CD4-positive, CD25-positive, alpha-beta regulatory T cell (primary cell): ENCODE results near the gene SCRN2. TPM values are rescaled to one million over a fixed set of nuclear protein-coding genes. Genes with fewer than 3 reads are reported as not detected.

Experiments
- ATAC-seq, 2 donors: fragments of 150-1000 bp; cut with Tn5 transposase; one replicate each; pipeline ENCODE4 v1.10.0; 2021; ENCODE audit warnings: low read depth in 2 of 2, moderate number of reproducible peaks in 2 of 2, moderate library complexity in 1 of 2
- DNase-seq, 3 donors: peaks; one replicate each; pipeline versions ENCODE4 v3.0.0 to v3.0.0-alpha.2; 2012 to 2022; ENCODE audit warnings: mixed read lengths in 1 of 3
- H3K27ac ChIP-seq: one replicate; pipeline ENCODE4 v1.7.0; 2013; ENCODE audit warnings: mild to moderate bottlenecking, low read length; ENCODE audit not compliant: insufficient read depth, poor library complexity, severe bottlenecking
- H3K27me3 ChIP-seq: one replicate; pipeline ENCODE4 v1.7.0; 2013; ENCODE audit warnings: low read length; ENCODE audit not compliant: control insufficient read depth, insufficient read depth
- H3K36me3 ChIP-seq: one replicate; pipeline ENCODE4 v1.7.0; 2013; ENCODE audit warnings: mild to moderate bottlenecking, low read length, moderate library complexity; ENCODE audit not compliant: control insufficient read depth, insufficient read depth
- H3K4me1 ChIP-seq: 2 replicates; pipeline ENCODE4 v1.7.0; 2013; ENCODE audit warnings: mild to moderate bottlenecking, low read length; ENCODE audit not compliant: insufficient read depth, control insufficient read depth, poor library complexity, severe bottlenecking
- H3K4me3 ChIP-seq: one replicate; pipeline ENCODE4 v1.7.0; 2013; ENCODE audit warnings: low read depth, mild to moderate bottlenecking, low read length, moderate library complexity
- H3K9me3 ChIP-seq, 2 experiments: 1 replicate in 1 of 2; 2 replicates in 1 of 2; pipeline ENCODE4 v1.7.0; 2013; ENCODE audit warnings: low read length in 2 of 2, mild to moderate bottlenecking in 1 of 2, moderate library complexity in 1 of 2; ENCODE audit not compliant: control insufficient read depth in 2 of 2
- H3K27ac Mint-ChIP-seq, 3 donors: one replicate each; pipeline ENCODE4 v1.8.0; 2020 to 2022; ENCODE audit warnings: mild to moderate bottlenecking in 3 of 3, mixed read lengths in 3 of 3, moderate library complexity in 2 of 3
- H3K27me3 Mint-ChIP-seq: one replicate; pipeline ENCODE4 v1.8.0; 2022; ENCODE audit warnings: mild to moderate bottlenecking, mixed read lengths
- H3K36me3 Mint-ChIP-seq: one replicate; pipeline ENCODE4 v1.8.0; 2020; ENCODE audit warnings: mixed read lengths
- H3K4me1 Mint-ChIP-seq, 4 donors: one replicate each; pipeline ENCODE4 v1.8.0; 2020 to 2022; ENCODE audit warnings: mixed read lengths in 4 of 4, mild to moderate bottlenecking in 1 of 4
- H3K4me3 Mint-ChIP-seq, 4 donors: one replicate each; pipeline ENCODE4 v1.8.0; 2020 to 2022; ENCODE audit warnings: mild to moderate bottlenecking in 4 of 4, mixed read lengths in 4 of 4, moderate library complexity in 3 of 4
- H3K9me3 Mint-ChIP-seq, 7 donors: one replicate each; pipeline ENCODE4 v1.8.0; 2020 to 2022; ENCODE audit warnings: mixed read lengths in 7 of 7, mild to moderate bottlenecking in 3 of 7, moderate library complexity in 2 of 7
- polyA plus RNA-seq, 4 donors: library from polyadenylated mRNA; unstranded; fragments of 300-500 nt; fragmentation: Illumina TruSeq; gene quantifications; one replicate each; pipeline ENCODE4 v1.2.3, GENCODE V29; 2021
- total RNA-seq: library from RNA; stranded (reverse); gene quantifications from one replicate; pipeline ENCODE4 v1.2.3, GENCODE V29; 2022

The SCRN2 gene
- total and polyA plus RNA-seq, 5 donors from 2014 or later, result 15.9 to 30.9 (median 22.0) TPM

DNA sequence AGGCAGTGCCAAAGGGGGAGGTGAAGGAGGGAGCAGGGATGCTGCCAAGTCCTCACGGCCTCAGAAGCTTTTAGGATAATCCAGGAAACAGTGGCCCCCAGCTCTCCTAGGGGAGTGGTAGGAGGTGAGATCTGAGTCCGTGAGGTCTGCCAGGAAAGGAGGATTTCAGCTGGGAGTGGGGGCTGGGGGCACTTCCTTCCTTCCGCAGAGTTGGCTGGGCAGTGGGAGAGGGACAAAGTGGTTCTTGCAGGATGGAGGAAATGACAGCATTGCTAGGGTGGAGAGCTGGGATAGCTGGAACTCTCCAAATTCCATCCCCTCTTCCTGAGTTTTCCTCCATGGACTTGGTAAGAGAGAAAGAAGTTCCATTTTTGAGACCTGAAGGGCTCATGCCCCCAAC is 14.7 kb upstream of the SCRN2 start:
- H3K27ac ChIP-seq, result no peak overlapping the region
- peaks cover 0 to 11% (median 6%) of the 10 kb centered on the region in 4 donors for H3K4me1 Mint-ChIP-seq
- H3K27me3 ChIP-seq, result peaks cover 24% of the 10 kb centered on the region
- no peaks in the 10 kb centered on the region for H3K9me3 ChIP-seq
- H3K4me1 ChIP-seq, result peaks cover 14% of the 10 kb centered on the region
- no peak for DNase-seq
- peaks cover 0 to 4% (median 0%) of the 10 kb centered on the region in 7 donors for H3K9me3 Mint-ChIP-seq
- H3K36me3 Mint-ChIP-seq, result no peaks in the 10 kb centered on the region
- no peak for ATAC-seq
- H3K4me3 Mint-ChIP-seq, result no peak overlapping the region
- H3K27me3 Mint-ChIP-seq, result peaks cover 61% of the 10 kb centered on the region
- H3K4me3 ChIP-seq, result no peak overlapping the region
- H3K27ac Mint-ChIP-seq, result no peak overlapping the region
- no peaks in the 10 kb centered on the region for H3K36me3 ChIP-seq

DNA sequence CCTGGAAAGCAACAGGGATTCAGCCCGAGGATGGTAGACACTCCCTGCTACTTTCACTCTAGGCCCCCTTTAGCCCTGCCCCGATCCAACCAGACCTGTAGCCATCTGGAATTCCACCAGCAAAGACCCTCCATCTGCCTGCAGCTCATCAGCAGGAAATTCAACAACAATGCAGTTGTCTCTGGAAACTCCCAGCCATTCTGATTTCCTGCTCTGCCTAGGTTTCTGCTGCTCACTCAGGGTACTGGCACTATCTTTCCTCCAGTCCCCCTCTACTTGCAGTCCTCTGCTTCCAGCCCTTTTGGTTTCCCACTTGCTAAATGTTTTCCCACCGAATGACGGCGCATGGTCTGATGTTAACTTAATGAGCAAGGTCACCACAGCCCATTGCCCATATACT is 12.5 kb upstream of the SCRN2 start:
- Mint-ChIP-seq H3K27ac (peak overlapping the region in 1 of 3 donors; percentile 67), H3K9me3 (peaks cover 0 to 2% (median 0%) of the 10 kb centered on the region in 7 donors), H3K4me1 (peaks cover 0 to 20% (median 8%) of the 10 kb centered on the region in 4 donors), H3K27me3 (peaks cover 83% of the 10 kb centered on the region), H3K4me3 (peak overlapping the region in 1 of 4 donors; percentile 29), H3K36me3 (no peaks in the 10 kb centered on the region)
- Histone ChIP-seq H3K27ac (no peak overlapping the region), H3K9me3 (no peaks in the 10 kb centered on the region), H3K36me3 (no peaks in the 10 kb centered on the region), H3K4me1 (peaks cover 21% of the 10 kb centered on the region), H3K27me3 (peaks cover 43% of the 10 kb centered on the region), H3K4me3 (no peak overlapping the region)
- DNase-seq, result no peak
- no peak for ATAC-seq

DNA sequence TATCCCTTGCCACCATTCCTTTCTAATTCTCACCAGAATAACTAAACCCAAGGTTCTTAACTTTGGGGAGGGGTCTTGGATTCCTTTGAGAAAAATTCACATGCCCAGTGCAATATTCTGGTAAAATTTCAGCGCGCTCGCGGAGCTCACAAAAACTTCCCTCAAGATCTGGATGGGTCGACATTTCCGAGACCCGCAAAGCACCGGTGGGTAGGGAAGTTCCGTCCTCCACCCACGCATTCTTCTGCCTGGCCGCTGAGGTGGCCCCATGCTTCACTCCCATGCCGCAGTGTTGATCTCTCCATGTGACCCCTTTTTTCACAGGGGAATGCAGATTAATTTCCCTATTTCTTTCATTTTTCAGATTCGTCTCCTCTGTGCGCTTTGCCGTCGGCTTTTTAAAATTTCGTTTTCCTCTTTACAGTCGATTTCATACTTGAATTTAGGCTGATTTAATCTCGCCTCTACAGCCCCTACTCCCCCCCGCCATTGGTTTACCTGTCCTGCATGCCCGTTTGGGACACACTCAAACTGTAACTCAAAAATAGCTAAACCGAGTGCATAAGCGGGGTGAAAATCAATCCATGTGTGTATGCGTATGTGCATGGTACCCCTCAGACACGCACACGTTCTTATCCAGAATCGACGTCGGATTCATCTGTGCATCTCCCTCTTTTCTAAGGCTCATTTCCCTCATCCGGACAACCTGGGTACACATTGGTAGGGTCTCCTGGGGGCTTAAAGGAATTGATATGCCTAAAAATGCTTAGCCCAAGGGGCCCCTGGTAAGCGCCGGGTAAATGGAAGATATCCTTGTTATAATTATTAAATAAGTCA is 11.3 kb upstream of the SCRN2 start:
- Histone ChIP-seq H3K4me1 (peaks cover 26% of the 10 kb centered on the region), H3K36me3 (no peaks in the 10 kb centered on the region), H3K27me3 (peaks cover 46% of the 10 kb centered on the region), H3K27ac (no peak overlapping the region), H3K9me3 (no peaks in the 10 kb centered on the region), H3K4me3 (no peak overlapping the region)
- Mint-ChIP-seq H3K9me3 (peaks cover 0 to 2% (median 0%) of the 10 kb centered on the region in 7 donors), H3K4me1 (peaks cover 0 to 22% (median 8%) of the 10 kb centered on the region in 4 donors), H3K4me3 (peak overlapping the region; percentile 14 to 60 (median 47)), H3K27me3 (peaks cover 87% of the 10 kb centered on the region), H3K27ac (no peak overlapping the region), H3K36me3 (no peaks in the 10 kb centered on the region)
- DNase-seq (no peak), ATAC-seq (no peak)

DNA sequence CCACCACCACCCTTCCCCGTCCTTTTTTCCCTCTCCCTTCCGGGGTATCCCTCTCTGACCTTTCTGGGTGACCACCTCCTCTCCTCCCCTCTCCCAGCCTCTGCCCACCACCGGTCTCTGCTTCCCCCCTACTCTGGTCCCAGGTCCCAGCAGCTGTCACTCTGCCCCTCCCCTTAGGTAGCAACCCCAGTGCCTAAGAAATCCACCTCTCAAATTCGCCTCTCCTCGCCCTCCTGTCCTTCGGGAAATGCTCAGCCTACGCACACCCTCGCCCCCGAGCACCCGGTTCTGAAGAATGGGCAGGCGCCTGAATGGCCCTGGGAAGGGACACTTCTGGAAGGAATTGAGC is 10.7 kb upstream of the SCRN2 start:
- Histone ChIP-seq H3K9me3 (no peaks in the 10 kb centered on the region), H3K36me3 (no peaks in the 10 kb centered on the region), H3K4me3 (no peak overlapping the region), H3K27me3 (peaks cover 50% of the 10 kb centered on the region), H3K4me1 (peaks cover 32% of the 10 kb centered on the region), H3K27ac (no peak overlapping the region)
- H3K27ac Mint-ChIP-seq, result no peak overlapping the region
- peaks cover 0 to 2% (median 0%) of the 10 kb centered on the region in 7 donors for H3K9me3 Mint-ChIP-seq
- no peak for DNase-seq
- H3K4me1 Mint-ChIP-seq, result peaks cover 0 to 26% (median 10%) of the 10 kb centered on the region in 4 donors
- no peak for ATAC-seq
- H3K4me3 Mint-ChIP-seq, result peak overlapping the region in 2 of 4 donors; percentile 52 to 60
- H3K36me3 Mint-ChIP-seq, result no peaks in the 10 kb centered on the region
- H3K27me3 Mint-ChIP-seq, result peaks cover 88% of the 10 kb centered on the region

DNA sequence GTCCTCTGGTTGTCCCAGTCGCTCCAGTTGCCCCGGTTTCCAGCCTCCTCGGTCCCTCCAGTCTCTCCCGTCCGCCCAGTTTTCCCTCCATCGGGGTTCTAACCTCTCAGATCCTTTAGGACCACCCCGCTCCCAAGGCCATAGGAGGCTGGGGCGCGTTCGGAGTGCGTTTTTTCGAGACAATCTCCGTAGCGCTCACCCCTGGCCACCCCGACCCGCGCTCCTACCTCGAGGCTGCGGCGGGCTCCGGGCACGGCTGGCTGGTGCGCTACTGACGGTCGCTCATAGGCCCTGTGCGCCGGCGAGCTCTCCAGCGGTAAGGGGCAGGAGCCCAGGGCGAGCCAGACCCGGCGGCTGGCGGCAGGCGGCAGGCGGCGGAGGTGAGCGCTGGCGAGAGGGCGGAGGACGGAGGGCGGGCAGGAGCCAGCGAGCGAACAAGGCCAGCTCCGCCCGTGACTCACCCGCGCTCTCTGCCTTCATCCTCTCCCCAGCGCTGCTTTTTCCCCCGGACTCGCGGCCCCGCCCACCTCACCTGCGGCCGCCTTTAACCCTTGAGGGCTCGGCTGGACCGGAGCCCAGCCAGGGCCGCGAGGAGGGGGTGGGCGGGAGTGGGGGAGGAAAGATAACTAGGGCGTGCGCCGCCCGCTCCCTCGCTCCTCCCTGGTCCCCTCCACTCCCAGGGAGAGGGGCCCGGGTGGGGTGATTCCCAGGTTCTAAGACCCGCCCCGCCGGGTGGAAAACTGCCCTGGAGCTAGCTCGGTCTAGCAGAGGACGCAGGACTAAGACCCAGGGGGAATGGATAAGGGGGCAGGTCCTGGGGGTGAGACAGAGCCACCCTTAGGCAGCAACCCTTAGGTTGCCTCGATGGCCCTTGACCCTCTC is 9.9 kb upstream of the SCRN2 start, which contains the start of gene SP6:
TSS of gene SP6 (minus strand) at position 472 of the 882 bp plus-strand sequence. CDS start 2,734 bp downstream, outside the sequence.
- DNase-seq (peak; percentile 36 to 64 (median 37)), ATAC-seq (peak; percentile 71 to 76)
- Mint-ChIP-seq H3K4me3 (peak within 1 kb of the TSS; percentile 27 to 72 (median 58)), H3K9me3 (peaks cover 0 to 2% (median 0%) of the 10 kb centered on the region in 7 donors), H3K27ac (peak within 1 kb of the TSS in 1 of 3 donors; percentile 14), H3K27me3 (peaks cover 88% of the 10 kb centered on the region), H3K4me1 (peaks cover 0 to 26% (median 10%) of the 10 kb centered on the region in 4 donors), H3K36me3 (no peaks in the 10 kb centered on the region)
- Histone ChIP-seq H3K9me3 (no peaks in the 10 kb centered on the region), H3K27ac (no peak within 1 kb of the TSS), H3K4me3 (no peak within 1 kb of the TSS), H3K27me3 (peaks cover 53% of the 10 kb centered on the region), H3K4me1 (peaks cover 32% of the 10 kb centered on the region), H3K36me3 (no peaks in the 10 kb centered on the region)

DNA sequence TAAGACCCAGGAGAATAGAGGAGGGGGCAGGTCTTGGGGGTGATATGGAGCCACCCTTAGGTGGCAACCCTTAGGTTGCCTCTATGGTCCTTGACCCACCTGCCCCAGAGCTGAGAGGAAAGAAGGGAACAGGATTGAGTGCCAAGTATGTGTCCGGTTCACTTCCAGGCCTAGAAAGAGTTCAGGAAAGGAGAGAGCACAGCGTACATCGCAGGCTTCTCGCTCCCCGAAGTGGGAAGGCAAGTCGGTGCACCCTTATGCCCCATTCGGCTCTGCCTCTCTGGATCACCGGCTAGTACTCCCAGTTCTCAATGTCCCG is 9.3 kb upstream of the SCRN2 start:
- peaks cover 32% of the 10 kb centered on the region for H3K4me1 ChIP-seq
- Mint-ChIP-seq H3K4me1 (peaks cover 0 to 26% (median 10%) of the 10 kb centered on the region in 4 donors), H3K4me3 (peak overlapping the region in 3 of 4 donors; percentile 27 to 72 (median 64)), H3K27me3 (peaks cover 88% of the 10 kb centered on the region), H3K36me3 (no peaks in the 10 kb centered on the region), H3K27ac (no peak overlapping the region), H3K9me3 (peaks cover 0 to 2% (median 0%) of the 10 kb centered on the region in 7 donors)
- DNase-seq (no peak), ATAC-seq (no peak)
- no peak overlapping the region for H3K27ac ChIP-seq
- peaks cover 59% of the 10 kb centered on the region for H3K27me3 ChIP-seq
- no peaks in the 10 kb centered on the region for H3K36me3 ChIP-seq
- H3K9me3 ChIP-seq, result no peaks in the 10 kb centered on the region
- H3K4me3 ChIP-seq, result no peak overlapping the region

DNA sequence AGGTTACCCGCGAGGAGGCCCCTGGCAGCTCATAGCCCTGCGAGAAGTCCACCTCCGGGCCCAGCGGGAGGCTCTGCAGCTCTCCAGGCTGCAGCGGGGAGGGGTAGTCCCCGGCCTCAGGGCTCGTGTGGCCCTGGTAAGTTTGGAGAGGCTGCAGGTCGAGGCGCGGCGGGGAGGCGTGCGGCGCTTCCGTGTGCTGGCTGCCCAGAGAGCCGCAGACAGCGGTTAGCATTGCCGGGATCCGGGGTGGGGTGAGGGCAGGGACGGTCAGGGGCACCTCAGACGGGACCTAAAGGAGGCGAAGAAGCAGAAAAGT is 7.1 kb upstream of the SCRN2 start:
- Mint-ChIP-seq H3K27ac (no peak overlapping the region), H3K27me3 (peaks cover 81% of the 10 kb centered on the region), H3K9me3 (peaks cover 0 to 2% (median 0%) of the 10 kb centered on the region in 7 donors), H3K36me3 (no peaks in the 10 kb centered on the region), H3K4me3 (no peak overlapping the region), H3K4me1 (peaks cover 0 to 28% (median 12%) of the 10 kb centered on the region in 4 donors)
- DNase-seq (no peak), ATAC-seq (no peak)
- Histone ChIP-seq H3K4me1 (peaks cover 32% of the 10 kb centered on the region), H3K4me3 (no peak overlapping the region), H3K9me3 (no peaks in the 10 kb centered on the region), H3K27me3 (peaks cover 52% of the 10 kb centered on the region), H3K27ac (no peak overlapping the region), H3K36me3 (no peaks in the 10 kb centered on the region)
